Spleen (tissue), 11 donors: ENCODE data around the gene HYDIN. TPM values are rescaled to one million over a fixed set of nuclear protein-coding genes. Genes with fewer than 3 reads are reported as not detected.

ENCODE experiments used
- DNase-seq: peaks from one replicate; pipeline ENCODE4 v3.0.0-alpha.2; 2020
- H3K27ac ChIP-seq, 8 donors: fragments of 200-600 bp; sonication (generic) in 7 of 8; 1 replicate in 4 of 8; 2 replicates in 4 of 8; pipeline versions ENCODE4 v1.5.0 to v1.8.0; 2016 to 2021; ENCODE audit warnings: inconsistent platforms in 4 of 8, mild to moderate bottlenecking in 4 of 8, moderate library complexity in 1 of 8
- H3K27me3 ChIP-seq, 7 donors: fragments of 200-600 bp; sonication (generic) in 6 of 7; replicated peaks in 1 of 7; 1 replicate in 4 of 7; 2 replicates in 3 of 7; pipeline versions ENCODE4 v1.5.0 to v1.8.0; 2016 to 2021; ENCODE audit warnings: inconsistent platforms in 3 of 7, mild to moderate bottlenecking in 1 of 7
- H3K36me3 ChIP-seq, 6 donors: fragments of 200-600 bp; sonication (generic) in 5 of 6; 1 replicate in 4 of 6; 2 replicates in 2 of 6; pipeline versions ENCODE4 v1.5.0 to v1.8.0; 2016 to 2021; ENCODE audit warnings: inconsistent platforms in 2 of 6
- H3K4me1 ChIP-seq, 6 donors: fragments of 200-600 bp; sonication (generic) in 5 of 6; 1 replicate in 3 of 6; 2 replicates in 3 of 6; pipeline versions ENCODE4 v1.5.0 to v1.8.0; 2016 to 2021; ENCODE audit warnings: inconsistent platforms in 3 of 6
- H3K4me3 ChIP-seq, 8 donors: fragments of 200-600 bp; sonication (generic) in 7 of 8; 1 replicate in 4 of 8; 2 replicates in 4 of 8; pipeline versions ENCODE4 v1.5.0 to v1.8.0; 2016 to 2021; ENCODE audit warnings: inconsistent platforms in 4 of 8, mild to moderate bottlenecking in 4 of 8, moderate library complexity in 2 of 8
- H3K9me3 ChIP-seq, 8 donors: fragments of 200-600 bp; sonication (generic) in 7 of 8; 1 replicate in 4 of 8; 2 replicates in 4 of 8; pipeline versions ENCODE4 v1.5.0 to v1.8.0; 2016 to 2021; ENCODE audit warnings: inconsistent platforms in 4 of 8
- CTCF ChIP-seq, 11 experiments: fragments of 200-600 bp in 7 of 11; fragments of 450-650 bp in 4 of 11; sonication (generic) in 4 of 11; IDR thresholded peaks in 8 of 11; conservative IDR thresholded peaks in 3 of 11; 1 replicate in 7 of 11; 2 replicates in 4 of 11; pipeline versions ENCODE4 v1.4.0 to v1.8.0; 2016 to 2021; ENCODE audit warnings: antibody characterized with exemption in 11 of 11, inconsistent platforms in 4 of 11, mild to moderate bottlenecking in 1 of 11
- POLR2A ChIP-seq, 3 donors: fragments of 450-650 bp; IDR thresholded peaks; one replicate each; pipeline ENCODE4 v1.5.1; 2017; ENCODE audit warnings: antibody characterized with exemption in 3 of 3, mild to moderate bottlenecking in 1 of 3
- POLR2AphosphoS5 ChIP-seq, 3 donors: sonication (generic); formaldehyde crosslinking; IDR thresholded peaks; one replicate each; pipeline ENCODE4 v1.5.1; 2017; ENCODE audit warnings: antibody characterized with exemption in 3 of 3
- WGBS, 5 donors: extraction: QIAGEN DNeasy Blood & Tissue Kit in 3 of 5; methylation state at CpG; one replicate each; pipeline versions ENCODE4 v1.1.5 to v1.1.7; 2013 to 2018; 5-methylcytosine and 5-hydroxymethylcytosine counted together
- intact Hi-C: fragments of 100-400 bp; cut with DNase I; formaldehyde crosslinking; loops from one replicate; pipeline ENCODE4 v1.15.0; 2023; ENCODE audit warnings: low total_unique reads
- polyA plus RNA-seq, 3 donors: library from polyadenylated mRNA; stranded (reverse); fragments of 200-250 nt; gene quantifications; one replicate each; pipeline ENCODE4 v1.2.1, GENCODE V29; 2013
- total RNA-seq, 7 donors: library from RNA; depleted of rRNA in 3 of 7; stranded (reverse); fragments of >200 nt in 3 of 7; fragmentation: NEBNext Ultra II Directional in 4 of 7; extraction: Animal tissue kit (Norgen Biotek cat#: 25700) in 4 of 7; gene quantifications; one replicate each; pipeline versions ENCODE4 v1.1.0 to v1.2.1, GENCODE V29; 2016 to 2021
- donor health status: healthy with polysubstance abuse.
- donor health status: DM: no; HTN: no; CAD: no; lungs with moderate emphysema.
- donor health status: DM: no; HTN: no; CAD: no.
- donor health status: Bipolar disorder and iron deficiency.
- donor health status: healthy.
- donor health status: DM: no; HTN: no; CAD: no.
- donor health status: DM: yes; HTN: yes; CAD: no.

HYDIN gene
- total and polyA plus RNA-seq, 10 donors, result 0.05 to 2.2 (median 0.42) TPM

- DNase-seq, result no peak
- 91 to 98% (median 92%) methylated on average over 4 of the region's 4 CpGs for WGBS, 5 donors
- H3K4me3 ChIP-seq, result no peak overlapping the region
- peaks cover 0 to 19% (median 12%) of the 10 kb centered on the region in 6 donors for H3K4me1 ChIP-seq
- intact Hi-C loops, result no loop called here
- H3K27me3 ChIP-seq, result no peaks in the 10 kb centered on the region
- no peaks in the 10 kb centered on the region for H3K9me3 ChIP-seq
- TF ChIP-seq POLR2A (IDR thresholded peaks at IDR 0.05) (no peak), CTCF (IDR thresholded peaks at IDR 0.05 in 8 of 11, conservative IDR thresholded peaks at IDR 0.05 in 3 of 11) (no peak), POLR2AphosphoS5 (IDR thresholded peaks at IDR 0.05) (no peak)
- H3K36me3 ChIP-seq, result peaks cover 0 to 100% (median 49%) of the 10 kb centered on the region in 6 donors
- no peak overlapping the region for H3K27ac ChIP-seq
Measured at GRCh38 chr16:70766658-70767057, 463.9 kb downstream of the HYDIN start.

- Histone ChIP-seq H3K27ac (no peak overlapping the region), H3K9me3 (no peaks in the 10 kb centered on the region), H3K36me3 (peaks cover 0 to 100% (median 50%) of the 10 kb centered on the region in 6 donors), H3K27me3 (no peaks in the 10 kb centered on the region), H3K4me1 (peaks cover 0 to 18% (median 11%) of the 10 kb centered on the region in 6 donors), H3K4me3 (no peak overlapping the region)
- DNase-seq, result no peak
- TF ChIP-seq CTCF (IDR thresholded peaks at IDR 0.05 in 8 of 11, conservative IDR thresholded peaks at IDR 0.05 in 3 of 11) (no peak), POLR2A (IDR thresholded peaks at IDR 0.05) (no peak), POLR2AphosphoS5 (IDR thresholded peaks at IDR 0.05) (no peak)
- 91 to 98% (median 96%) methylated on average over 8 of the region's 8 CpGs for WGBS, 5 donors
- intact Hi-C loops, result no loop called here
Measured at GRCh38 chr16:70766176-70766575, 464.3 kb downstream of the HYDIN start.

- DNase-seq, result no peak
- intact Hi-C loops, result no loop called here
- H3K36me3 ChIP-seq, result peaks cover 0 to 100% (median 51%) of the 10 kb centered on the region in 6 donors
Measured at GRCh38 chr16:70765491-70765890, 465.0 kb downstream of the HYDIN start.

GRCh38 chr16:70764632-70765031 is 465.9 kb downstream of the HYDIN start:
- TF ChIP-seq CTCF (IDR thresholded peaks at IDR 0.05 in 8 of 11, conservative IDR thresholded peaks at IDR 0.05 in 3 of 11) (no peak), POLR2A (IDR thresholded peaks at IDR 0.05) (no peak), POLR2AphosphoS5 (IDR thresholded peaks at IDR 0.05) (no peak)
- Histone ChIP-seq H3K9me3 (no peaks in the 10 kb centered on the region), H3K27me3 (no peaks in the 10 kb centered on the region), H3K27ac (no peak overlapping the region), H3K4me1 (peaks cover 0 to 2% (median 0%) of the 10 kb centered on the region in 6 donors), H3K4me3 (no peak overlapping the region), H3K36me3 (peaks cover 0 to 100% (median 53%) of the 10 kb centered on the region in 6 donors)
- intact Hi-C loops, result no loop called here
- DNase-seq, result no peak
- WGBS, 5 donors, result 93 to 97% (median 95%) methylated on average over 10 of the region's 10 CpGs

More at GRCh38 chr16:70765491-70765890, 465.0 kb downstream of the HYDIN start:
- TF ChIP-seq POLR2A (IDR thresholded peaks at IDR 0.05) (no peak), POLR2AphosphoS5 (IDR thresholded peaks at IDR 0.05) (no peak), CTCF (IDR thresholded peaks at IDR 0.05 in 8 of 11, conservative IDR thresholded peaks at IDR 0.05 in 3 of 11) (no peak)
- Histone ChIP-seq H3K27ac (no peak overlapping the region), H3K27me3 (no peaks in the 10 kb centered on the region), H3K9me3 (no peaks in the 10 kb centered on the region), H3K4me1 (peaks cover 0 to 11% (median 4%) of the 10 kb centered on the region in 6 donors), H3K4me3 (no peak overlapping the region)
- 90 to 98% (median 95%) methylated on average over 7 to 8 of the region's 8 CpGs for WGBS, 5 donors
